GM12873 (cell line): ENCODE data around the gene SERPINB1.

ENCODE experiments used
- CTCF ChIP-seq: IDR thresholded peaks from 2 replicates; pipeline ENCODE4 v1.5.1; 2012; ENCODE audit warnings: low read depth, mild to moderate bottlenecking, moderate library complexity, low read length, control low read depth; ENCODE audit not compliant: insufficient read depth; ENCODE audit errors: missing control alignments

The SERPINB1 gene

GRCh38 chr6:2839195-2839981, 2.3 kb downstream of the SERPINB1 start:
- TF ChIP-seq CTCF = no peak

GRCh38 chr6:2838251-2838650, 3.4 kb downstream of the SERPINB1 start:
- TF ChIP-seq CTCF = no peak

GRCh38 chr6:2834262-2834661, 7.4 kb downstream of the SERPINB1 start:
- TF ChIP-seq CTCF = no peak

GRCh38 chr6:2831392-2831791, 10.3 kb downstream of the SERPINB1 start:
- no peak for TF ChIP-seq CTCF

- TF ChIP-seq CTCF = no peak
These were observed 11.5 kb downstream of the SERPINB1 start for GRCh38 chr6:2830183-2830582.

- no peak for TF ChIP-seq CTCF
These were observed 12.4 kb downstream of the SERPINB1 start for GRCh38 chr6:2829253-2829652.

GRCh38 chr6:2828629-2829028, 13.0 kb downstream of the SERPINB1 start:
- no peak for TF ChIP-seq CTCF
